ENCODE measurements around the gene LCOR.

DNA sequence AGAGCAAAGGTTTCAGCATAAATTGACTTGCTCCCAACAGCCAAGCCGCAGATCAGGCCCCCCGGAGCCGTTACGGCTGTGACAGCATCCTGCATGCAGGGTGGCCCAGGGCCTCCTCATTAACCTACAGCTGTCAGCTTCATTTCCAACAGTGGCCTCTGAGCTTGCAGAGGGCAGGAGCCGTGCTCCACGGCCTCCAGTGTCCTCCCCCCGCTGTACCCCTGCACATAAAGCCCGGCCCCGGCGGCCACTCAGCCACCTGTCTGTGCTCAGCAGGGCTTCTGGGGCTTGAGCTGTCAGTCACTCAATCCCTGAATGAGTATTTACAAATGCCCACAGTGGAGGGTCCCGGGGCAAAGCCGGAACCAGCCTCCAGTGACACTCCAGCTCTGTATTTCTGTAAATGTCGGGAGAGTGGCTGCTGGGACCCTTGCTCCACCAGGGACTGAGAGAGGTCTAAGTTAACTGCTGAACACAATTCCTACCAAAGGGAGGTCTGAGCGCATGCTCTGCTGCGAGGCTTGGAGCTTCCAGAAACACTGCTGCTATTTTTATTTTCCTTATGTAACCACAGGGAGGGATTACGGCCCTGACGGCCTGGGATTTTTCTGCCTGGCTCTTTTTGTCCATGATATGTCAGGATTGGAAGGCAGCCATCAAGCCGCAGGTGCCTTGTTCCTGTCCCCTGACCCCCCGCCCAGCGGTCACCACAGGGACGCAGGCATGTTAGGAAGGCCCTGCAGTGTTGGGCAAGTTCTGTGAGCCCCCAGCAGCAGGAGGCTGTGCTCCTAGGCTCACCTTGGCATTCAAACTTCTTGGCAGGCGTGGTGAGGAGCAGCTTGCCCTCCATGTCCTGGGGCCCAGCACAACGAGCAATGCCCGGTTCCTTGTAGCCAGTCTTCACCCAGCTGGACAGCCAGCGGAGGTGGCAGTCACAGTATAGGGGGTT is 188.6 kb downstream of the LCOR start:
- TF ChIP-seq GATA2 (IDR thresholded peaks at IDR 0.05; ENCODE audit: low read depth, low read length), result no peak
- no peak for TF ChIP-seq GATA3 (IDR thresholded peaks at IDR 0.05; ENCODE audit: low read depth, low read length)

Data from SH-SY5Y (cell line).